ENCODE data around the gene PDZD7.

PDZD7 gene

DNA sequence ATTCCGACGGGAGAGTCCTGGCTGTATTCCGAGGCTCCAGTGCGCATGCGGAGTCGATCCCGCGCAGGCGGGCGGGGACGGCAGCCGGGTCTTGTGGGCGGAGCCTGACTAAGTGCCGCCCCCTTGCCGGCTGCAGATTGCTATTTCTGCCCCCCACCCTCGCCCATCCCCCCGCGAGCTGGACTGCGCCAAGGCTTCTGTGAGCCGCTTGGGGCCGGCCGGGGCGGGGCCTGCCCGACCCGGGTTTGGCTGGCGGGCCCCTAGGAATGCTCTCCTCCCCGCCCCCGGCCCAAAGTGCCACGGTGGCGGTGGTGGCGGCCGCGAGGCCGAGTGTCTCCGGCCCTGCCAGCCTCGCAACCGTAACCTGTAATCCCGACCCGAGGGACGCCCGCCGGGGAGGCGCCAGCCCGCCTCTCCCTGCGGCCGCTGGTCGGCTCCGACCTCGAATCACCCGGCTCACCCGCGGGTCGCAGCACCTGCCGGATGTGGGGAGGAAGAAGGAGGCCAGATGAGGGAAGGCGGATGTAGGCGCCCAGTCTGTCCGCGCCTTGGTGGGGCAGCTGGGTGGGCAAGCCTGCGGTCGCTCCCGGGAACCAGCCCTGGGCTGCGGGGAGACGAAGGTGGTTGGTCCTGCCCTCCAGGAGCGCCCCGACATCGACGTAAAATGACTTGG, 30.2 kb upstream of the PDZD7 start:
- peak; percentile 87 for DNase-seq

DNA sequence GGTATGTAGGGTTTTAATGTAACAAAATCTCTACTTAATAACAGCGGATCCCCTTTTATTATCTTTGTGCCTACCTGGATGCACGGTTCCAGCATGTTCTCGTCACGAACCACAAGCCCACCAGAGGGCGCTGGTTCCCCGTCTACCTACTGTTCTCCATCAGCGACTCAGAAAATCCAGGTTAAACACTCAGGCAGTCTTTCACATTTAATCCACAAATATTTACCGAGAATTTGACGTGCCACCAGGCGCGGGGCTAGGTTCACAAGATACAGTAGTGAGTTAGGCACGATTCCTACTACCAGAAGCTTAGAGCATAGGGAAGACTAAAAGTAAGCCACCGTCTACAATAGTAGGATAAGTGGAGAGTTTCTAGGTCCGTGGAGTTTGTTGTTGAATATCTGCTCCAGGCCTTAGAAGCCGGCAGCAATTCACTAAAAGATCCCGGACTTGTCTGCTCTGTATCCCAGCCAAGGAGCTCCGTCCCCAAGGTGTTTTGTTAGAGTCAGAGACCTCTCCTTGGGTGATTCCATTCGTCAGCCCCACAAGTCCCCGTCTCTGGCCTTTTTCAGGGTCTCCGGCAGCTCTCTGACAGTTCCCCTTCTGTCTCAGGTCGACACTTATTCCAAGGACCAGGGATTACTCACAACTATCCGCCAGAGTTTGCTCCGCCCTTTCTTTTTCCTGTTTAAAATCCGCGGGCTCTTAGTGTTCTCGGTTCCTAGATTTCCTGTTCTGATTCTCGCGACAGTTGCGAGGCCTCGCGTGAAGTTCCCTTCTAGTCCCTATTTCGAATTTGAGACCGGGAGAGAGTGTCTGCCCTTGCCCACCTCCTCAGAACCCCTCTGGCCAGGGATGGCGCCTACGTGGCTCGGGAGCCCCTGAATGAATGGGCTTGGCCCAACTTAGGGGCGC, 29.4 kb upstream of the PDZD7 start:
- DNase-seq: peak; percentile 87

DNA sequence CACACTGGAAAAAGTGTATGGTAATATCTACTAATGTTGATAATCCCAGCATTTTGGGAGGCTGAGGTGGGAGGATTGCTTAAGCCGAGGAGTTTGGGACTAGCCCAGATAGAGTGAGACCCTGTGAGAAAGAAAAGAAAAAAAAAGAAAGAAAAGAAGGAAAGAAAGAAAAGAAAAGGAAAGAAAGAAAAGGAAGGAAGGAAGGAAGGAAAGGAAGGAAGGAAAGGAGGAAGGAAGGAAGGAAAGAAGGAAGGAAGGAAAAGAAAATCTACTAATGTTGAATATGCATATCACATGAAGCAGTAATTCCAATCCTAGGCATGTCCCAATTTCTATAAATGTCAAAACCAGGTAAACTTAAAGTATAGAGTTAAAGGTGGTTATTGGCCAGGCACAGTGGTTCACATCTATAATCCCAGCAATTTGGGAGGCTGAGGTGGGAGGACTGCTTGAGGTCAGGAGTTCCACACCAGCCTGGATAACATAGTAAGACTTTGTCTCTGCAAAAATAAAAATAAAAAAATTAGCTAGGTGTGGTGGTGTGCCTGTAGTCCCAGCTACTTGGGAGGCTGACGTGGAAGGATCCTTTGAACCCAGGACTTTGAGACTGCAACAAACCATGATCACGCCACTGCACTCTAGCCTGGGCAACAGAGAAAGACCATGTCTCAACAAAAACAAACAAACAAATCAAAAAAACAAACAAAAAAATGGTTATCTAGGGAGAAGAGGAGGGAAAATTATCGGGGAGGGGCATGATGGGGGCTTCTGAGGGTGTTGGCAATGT, 25.6 kb upstream of the PDZD7 start:
- no peak for DNase-seq

DNA sequence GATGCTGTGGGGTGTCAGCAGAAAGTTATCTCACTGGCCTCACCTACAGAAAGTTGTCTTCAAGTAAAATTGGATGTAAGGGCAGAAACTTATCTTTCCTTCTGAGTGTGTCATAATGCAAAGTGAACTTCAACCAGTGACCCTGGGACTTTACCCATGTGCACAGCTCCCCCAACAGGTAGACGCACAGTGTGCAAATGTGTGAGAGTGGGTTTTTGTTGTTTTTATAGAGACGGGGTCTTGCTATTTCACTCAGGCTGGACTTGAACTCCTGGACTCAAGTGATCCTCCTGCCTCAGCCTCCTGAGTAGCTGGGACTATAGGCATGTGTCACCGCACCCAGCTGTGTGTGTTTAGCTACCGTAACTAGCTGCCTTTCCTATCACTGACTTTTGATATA, 24.5 kb upstream of the PDZD7 start:
- DNase-seq: no peak

DNA sequence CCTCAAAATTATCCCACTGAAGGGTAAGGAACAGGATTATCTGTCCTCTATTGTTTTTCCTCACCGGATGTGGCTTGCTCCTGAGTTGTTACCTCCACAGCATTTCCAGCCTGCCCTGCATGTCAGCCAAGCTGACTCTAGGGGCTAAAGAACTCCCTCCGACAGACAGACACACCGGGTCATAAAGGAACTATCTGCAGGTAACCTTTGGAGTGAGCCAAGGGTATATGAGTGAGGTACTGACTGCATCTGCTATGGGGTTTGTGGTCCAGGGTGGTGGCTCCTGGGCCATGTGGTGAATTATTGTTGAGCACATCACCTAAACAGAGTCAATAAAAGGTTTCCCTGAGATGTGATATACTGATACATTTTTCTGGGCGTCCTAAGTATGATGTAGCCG, 23.9 kb upstream of the PDZD7 start:
- DNase-seq: no peak

DNA sequence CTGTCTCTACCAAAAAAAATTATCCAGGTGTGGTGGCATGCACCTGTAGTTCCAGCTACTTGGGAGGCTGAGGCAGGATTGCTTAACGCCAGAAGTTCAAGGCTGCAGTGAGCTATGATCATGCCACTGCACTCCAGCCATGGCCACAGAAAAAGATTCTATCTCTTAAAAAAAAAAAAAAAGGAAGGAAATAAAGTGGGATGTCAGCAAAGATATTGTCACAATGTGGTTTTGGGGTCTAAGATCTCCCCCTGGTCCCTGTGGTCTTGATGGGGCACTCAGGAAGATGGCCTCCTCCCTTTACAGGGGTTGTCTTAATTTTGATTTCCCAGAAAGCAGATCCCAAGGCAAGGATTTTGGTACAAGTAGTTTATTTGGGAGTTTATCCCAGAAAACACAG, 23.4 kb upstream of the PDZD7 start:
- no peak for DNase-seq

DNA sequence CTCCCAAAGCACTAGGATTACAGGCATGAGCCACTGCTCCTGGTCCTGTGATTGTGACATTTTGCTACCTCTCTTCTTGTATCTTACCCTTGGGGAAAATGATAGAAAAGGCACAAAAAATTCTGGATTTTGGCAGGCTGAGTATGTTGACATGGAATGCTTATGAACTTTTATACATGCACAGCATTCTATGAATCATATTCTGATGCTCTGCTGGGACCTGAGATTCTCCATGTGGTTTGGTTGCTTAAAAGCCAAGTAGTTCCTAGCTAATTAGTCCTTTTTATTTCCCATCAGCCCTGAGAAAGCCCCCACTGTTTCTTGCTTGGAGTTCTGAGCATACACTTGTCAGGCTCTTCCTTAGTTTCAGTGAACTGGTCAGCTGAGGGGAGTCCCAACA, 22.6 kb upstream of the PDZD7 start:
- no peak for DNase-seq

DNA sequence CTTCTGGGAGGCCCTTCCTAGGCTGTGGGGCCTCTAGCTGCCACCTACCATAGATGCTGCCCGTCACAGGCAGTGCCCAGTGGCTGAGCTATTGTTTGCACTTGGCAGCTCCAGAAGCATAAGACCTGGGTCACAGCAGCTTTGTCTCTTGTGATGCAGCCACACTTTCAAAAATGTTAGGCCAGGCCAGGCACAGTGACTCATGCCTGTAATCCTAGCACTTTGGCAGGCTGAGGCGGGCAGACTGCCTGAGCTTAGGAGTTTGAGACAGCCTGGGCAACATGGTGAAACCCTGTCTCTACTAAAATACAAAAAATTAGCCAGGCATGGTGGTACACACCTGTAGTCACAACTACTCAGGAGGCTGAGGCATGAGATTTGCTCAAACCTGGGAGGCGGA, 21.4 kb upstream of the PDZD7 start:
- no peak for DNase-seq

DNA sequence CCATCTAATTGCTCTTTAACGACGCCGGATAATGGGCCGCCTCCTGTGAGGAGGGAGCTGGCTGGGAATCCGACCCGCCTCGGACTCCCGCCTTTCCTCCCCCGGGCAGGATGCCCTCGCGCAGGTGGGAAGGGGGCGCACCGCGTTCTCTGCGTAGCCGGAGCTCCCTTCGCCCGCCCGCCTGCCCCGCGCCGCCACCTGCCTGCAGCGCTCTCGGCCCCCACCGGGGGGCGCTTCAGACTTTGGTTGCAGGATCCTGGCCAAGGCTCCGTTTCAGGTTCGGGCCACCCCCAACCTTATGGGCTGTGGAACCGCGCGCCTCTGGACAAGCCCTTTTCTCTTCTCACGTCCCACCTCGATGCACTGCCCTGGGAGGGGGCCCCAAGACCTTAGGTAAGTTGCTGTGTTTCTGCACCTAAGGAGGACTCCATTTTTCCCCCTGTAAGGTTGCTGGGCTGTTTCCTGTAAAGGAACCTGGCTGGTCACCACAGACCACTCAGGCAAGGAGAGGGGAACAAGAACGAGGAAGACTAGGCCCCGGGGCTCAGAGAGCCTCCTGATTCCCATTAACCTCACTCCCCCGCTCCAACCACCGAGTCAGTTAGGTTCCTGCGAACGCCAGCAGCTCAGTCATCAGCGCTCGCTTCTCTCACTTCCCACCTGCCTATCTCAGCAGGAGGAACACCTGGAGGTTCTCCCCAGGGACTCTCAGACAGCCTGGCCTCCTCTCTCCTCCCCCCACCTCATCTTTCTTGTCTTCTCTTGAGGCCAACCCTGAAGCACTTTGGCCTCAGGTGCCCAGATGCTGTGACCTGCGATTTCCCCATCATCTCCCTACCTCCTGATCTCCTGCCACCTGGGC, 19.5 kb upstream of the PDZD7 start:
- peak; percentile 61 for DNase-seq

DNA sequence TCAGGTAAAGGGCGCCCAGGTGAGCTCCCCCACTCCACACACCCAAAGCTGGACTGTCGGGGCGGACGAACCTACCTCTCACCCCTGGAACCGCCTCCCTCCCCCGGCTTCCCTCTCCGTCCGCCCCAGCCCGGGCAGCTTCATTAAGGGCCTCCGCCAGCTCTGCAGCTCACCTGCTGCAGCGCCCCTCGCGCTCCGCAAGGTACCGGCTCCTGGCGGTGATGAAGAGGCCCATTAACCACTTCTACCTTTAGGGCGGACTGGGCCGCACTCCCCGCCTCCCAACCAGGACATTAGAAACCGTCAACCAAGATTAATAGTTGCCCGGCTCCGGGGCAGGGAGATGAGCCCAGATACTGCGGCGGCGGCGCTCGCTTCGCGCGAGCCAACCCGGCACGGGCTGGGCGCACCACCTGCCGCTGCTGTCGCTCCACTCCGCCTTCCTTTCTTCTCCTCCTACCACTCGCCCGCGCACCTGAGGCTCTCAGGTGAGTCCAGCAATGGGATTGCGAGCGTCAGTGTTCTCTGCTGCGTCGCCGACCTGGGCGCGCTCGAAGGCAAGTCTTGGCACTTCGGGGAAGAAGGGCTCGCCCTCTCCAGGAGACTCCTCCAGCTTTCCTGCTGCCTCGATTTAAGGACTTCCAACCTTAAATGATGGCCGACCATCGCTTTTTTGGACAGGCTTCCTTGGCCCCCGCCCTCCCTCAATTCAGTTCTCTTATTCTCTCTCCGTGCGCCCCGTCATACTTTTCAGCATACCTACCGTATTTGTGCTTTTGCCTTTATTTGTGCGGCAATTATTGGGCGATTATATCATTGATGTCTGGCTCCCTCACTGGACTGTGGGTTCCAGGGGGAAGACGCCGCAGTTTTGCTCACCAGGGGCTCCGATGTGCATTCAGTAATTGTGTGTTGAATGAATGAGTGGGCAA, 17.3 kb upstream of the PDZD7 start:
- no peak for DNase-seq

DNA sequence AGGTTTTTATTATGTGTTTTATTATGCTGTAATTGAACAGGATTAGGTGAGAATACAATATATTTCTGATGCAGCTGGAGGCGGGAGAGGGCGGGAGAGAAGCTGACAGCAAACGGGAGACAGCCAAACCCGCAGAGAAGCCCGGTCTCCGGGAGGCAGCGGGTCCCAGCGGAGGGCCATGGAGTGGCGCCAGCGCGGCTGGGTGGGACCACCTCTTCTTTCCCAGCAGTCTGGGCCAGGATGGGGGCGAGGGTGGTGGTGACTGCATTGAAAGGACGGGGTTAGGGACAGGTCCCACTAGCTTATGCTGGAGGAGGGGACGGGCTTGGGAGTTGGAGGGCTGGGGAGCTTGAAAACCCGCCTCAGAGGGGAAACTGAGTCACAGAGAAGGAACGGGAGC, 16.3 kb upstream of the PDZD7 start:
- no peak for DNase-seq

DNA sequence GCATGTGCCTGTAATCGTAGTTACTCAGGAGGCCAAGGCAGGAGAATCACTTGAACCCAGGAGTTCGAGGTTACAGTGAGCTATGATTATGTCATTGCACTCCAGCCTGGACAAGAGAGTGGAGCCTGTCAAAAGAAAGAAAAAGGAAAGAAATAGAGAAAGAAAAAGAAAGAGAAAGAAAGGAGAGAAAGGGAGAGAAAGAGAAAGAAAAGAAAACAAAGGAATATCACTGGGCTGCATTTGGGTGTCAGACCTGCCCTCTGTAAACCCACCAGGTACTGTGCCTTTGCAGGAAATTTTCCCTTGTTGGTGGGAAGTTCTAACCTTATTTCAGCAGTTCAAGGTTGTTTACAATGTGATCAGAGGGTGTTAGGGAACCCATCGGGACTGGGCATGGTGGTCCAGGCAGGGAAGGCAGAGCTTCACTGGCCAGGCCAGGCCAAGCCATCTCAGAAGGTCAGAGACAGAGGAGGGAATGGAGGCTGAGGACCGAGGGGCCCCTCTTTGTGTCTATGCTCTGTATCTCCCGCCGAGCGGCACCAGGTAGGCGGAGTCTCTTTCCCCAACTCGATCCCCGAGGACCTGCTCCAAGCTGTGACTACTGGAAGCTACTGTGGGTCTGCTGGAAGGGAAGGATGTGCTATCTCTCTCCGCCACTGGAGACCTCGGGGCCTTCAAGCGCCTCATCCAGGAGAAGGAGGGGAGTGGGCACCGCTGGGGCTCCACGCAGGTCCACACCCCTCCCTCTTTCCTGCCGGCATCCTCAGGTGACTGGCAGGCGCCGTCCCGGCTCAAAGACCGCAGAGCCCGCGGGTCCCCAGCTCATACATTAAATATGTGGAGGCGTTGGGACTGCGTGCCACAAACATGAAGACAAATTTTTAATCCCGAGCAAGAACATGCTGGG, 15.7 kb upstream of the PDZD7 start:
- no peak for DNase-seq

DNA sequence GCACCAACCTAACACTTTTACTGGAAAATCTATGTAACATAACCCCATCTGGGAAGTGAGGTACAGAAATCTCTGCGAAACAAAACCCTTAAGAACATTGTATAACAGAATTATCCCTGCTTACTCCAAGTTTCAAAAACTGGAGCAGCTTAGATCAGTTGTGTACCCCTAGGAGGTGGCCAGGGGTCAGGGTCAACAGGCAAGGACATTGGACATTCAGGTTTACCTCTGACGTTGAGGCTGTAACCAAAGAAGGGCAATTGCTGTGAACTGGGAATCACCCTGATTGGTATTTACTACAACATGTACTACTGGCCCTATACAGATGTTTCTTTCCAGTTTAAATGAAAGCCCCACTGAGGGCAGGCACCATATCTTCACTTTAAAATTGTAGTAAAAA, 13.2 kb upstream of the PDZD7 start:
- no peak for DNase-seq

DNA sequence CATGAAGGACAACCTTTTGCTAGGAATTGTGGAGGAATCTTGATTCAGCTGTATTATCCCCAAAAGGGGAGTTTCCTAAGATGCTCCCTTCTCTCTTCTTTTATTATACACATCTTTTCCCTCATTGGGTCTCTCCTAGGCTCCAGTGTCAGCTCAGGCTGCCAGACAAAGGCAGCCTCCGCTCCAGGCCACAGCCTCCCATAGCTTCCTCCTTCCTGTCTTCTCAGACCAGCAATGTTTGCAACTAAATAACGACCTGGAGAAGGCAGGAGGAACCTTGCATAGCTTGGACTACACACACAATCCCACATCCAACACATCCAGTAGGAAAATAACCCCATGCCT, 12.4 kb upstream of the PDZD7 start:
- DNase-seq: no peak

DNA sequence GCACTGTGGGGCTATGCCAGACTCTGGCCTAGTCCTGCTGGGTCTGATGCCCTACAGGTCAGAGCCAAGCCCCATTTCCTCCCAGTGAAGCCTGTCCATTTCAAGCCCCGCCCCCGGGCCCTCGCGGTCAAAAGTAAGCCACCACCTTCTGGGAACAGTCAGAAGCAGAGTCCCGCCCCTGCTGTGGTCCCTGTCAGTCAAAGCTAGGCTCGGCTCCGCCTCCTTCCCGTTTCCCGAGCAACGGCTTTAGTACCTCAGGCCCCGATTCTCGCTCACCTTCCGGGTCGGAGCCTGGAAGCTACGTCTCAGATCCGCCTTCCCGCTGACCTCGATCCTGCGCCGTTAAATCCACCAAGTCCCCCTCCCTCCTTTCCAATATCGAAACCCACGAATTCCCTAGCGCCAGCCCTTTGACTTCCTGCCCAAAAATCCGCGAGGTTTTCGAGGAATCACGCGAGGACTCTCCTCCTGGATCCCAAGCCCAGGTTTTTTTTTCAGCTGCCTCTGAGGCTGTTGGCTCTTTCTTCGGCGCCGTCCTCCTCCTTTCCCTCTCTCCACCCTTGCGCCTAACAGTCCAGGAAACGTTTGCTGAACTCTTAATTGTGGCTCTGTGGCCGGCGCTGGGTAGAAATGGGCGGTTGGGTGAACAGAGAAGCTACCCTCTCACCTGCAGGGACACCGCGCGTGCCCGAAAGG, 11.9 kb upstream of the PDZD7 start:
- DNase-seq: peak; percentile 88

DNA sequence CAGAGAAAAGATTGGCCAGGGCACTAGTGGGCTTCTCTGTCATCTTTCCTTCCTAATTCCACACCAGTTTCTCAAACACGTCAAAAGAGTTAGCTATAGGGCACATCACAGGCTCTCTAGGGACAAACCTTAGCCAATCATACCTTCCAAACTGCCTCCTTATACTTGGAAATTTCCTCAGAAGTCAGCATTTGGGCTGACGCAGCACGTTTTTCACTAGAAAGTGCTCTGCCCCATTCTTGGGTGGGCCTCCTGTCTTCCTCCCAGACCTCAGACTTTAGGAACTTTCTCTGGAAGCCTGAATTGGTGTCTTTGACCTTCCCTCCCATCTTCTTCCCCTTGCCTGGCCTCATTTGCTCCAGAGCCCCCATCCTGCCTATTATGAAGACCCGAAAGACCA, 11.2 kb upstream of the PDZD7 start:
- DNase-seq: no peak

DNA sequence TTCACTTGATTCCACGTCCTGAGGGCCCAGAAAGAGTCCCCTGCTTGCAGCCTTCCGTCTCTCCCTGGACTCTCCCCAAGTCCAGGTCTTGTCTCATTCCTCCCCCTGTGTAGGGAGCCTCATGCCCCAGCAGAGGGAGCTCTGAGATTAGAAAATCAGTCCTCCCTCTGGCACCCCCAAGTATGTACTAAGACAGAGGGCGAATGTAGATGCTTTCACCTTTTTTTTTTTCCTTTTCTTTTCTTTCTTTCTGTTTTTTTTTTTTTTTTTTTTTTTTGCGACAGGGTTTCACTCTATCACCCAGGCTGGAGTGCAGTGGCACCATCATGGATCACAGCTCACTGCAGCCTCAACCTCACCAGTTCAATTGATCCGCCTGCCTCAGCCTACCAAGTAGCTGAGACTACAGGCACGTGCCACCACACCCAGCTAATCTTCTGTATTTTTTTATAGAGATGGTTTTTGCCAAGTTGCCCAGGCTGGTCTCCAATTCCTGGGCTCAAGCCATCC, 10.4 kb upstream of the PDZD7 start:
- peak; percentile 62 for DNase-seq

DNA sequence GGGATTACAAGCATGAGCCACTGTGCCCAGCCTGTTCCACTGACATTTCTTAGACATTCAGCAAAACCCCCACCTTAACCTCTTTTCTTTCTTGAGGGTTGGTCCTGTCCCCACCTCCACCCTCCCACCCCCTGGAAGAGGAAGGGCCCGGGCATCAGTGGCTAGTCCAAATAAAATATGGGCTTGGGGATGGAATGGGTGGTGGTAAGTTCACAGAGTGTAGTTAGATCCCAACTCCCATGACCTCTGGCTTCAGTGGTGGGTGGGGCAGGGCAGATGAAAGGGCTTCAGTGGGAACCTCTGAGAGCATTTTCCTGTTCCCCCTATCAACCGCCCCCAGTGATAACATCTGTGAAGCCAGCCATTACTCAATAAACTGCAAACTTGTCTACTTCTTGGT, 9.9 kb upstream of the PDZD7 start:
- no peak for DNase-seq

DNA sequence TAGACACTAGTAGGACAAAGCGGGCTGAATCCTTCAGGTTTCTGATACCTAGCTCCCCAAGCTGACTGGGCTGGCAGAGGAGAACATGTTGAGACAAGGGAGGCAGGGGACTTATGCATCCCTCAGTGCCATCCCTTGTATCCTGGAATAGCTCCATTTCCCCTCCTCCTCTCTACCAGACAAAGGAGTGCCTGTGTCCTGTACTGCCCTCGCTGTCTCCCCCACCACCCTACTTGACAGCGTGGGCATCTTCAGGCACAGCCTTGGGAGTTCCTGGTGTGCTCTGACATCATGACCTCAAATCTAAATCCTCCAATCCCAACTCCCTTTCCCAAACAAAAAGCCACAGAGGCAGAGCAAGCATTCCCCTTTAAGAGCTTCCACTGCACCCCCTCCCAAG, 9.1 kb upstream of the PDZD7 start:
- DNase-seq: no peak

DNA sequence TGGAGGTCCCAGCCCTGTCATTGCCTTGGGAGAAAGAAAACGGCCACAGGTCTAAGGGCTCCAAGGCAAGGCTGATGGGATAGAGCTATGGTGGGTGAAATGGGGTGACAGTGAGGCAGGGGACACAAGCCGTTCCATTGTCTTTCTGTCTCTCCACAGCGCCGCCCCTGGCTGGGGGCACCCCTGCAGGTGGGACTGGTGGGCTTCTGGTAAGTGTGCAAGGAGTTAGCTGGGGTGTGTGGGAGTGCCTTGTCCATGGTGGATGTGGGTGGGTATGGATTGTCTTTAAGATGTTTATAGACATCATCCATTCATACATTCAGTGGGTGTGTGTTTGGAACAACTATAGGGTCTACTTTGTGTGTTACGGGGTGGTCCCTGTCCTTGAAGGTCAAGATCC, 7.6 kb upstream of the PDZD7 start:
- DNase-seq: no peak

Measured in stimulated activated naive CD4-positive, alpha-beta T cell treated with Interleukin-2 at 50 U/mL for 16 hours (primary cell).